ENCODE data around the gene CEP70. TPM values are rescaled to one million over a fixed set of nuclear protein-coding genes. Genes with fewer than 3 reads are reported as not detected.

CEP70 gene
- polyA plus RNA-seq, 1 donor (not counting 4 experiments of a cell fraction or from before 2014, with no cell fraction given) = 11.4 TPM

- dilution Hi-C loops (cut with MboI; ENCODE audit: extremely low pct_ligation_motif_present, low sequenced_read_pairs) = no loop called here
- Histone ChIP-seq H4K20me1 (ENCODE audit: control insufficient read depth, extremely low read depth, insufficient read depth, low read length) (no peaks in the 10 kb centered on the region), H3K4me1 (ENCODE audit: control insufficient read depth, extremely low read depth, insufficient read depth, low read length) (peaks cover 4% of the 10 kb centered on the region), H2AFZ (ENCODE audit: control insufficient read depth, low read length) (no peak overlapping the region), H3K9me3 (ENCODE audit: control insufficient read depth, low read depth, low read length) (no peaks in the 10 kb centered on the region), H3K9ac (ENCODE audit: control insufficient read depth, extremely low read depth, insufficient read depth, low read length) (no peak overlapping the region), H3K4me3 (ENCODE audit: control insufficient read depth in 2 of 3, extremely low read depth in 1 of 3, insufficient read depth in 2 of 3, low read depth in 1 of 3, low read length in 3 of 3) (no peak overlapping the region), H3K27ac (ENCODE audit: control insufficient read depth, insufficient read depth, low read length) (no peak overlapping the region), H3K36me3 (ENCODE audit: control insufficient read depth in 2 of 2, extremely low read depth in 1 of 2, insufficient read depth in 2 of 2, low read length in 2 of 2) (no peaks in the 10 kb centered on the region), H3K79me2 (ENCODE audit: control insufficient read depth, insufficient read depth, low read length) (no peaks in the 10 kb centered on the region), H3K4me2 (ENCODE audit: control insufficient read depth, extremely low read depth, insufficient read depth, low read depth, low read length) (no peak overlapping the region), H3K27me3 (ENCODE audit: control insufficient read depth, extremely low read depth, insufficient read depth, low read length) (no peaks in the 10 kb centered on the region), H3K9me1 (ENCODE audit: control insufficient read depth, extremely low read depth, insufficient read depth, low read length) (no peaks in the 10 kb centered on the region)
- FAIRE-seq = no peak
- no peak for DNase-seq (ENCODE audit: low read depth, low spot score)
- TF ChIP-seq EZH2 (IDR thresholded peaks at IDR 0.05; ENCODE audit: low read length) (no peak), CTCF (optimal IDR thresholded peaks at IDR 0.05 in 1 of 3, IDR thresholded peaks at IDR 0.05 in 1 of 3, conservative IDR thresholded peaks at IDR 0.05 in 1 of 3; ENCODE audit: extremely low read depth in 1 of 3, insufficient read depth in 2 of 3, low read length in 3 of 3) (no peak)
These were observed 148.4 kb downstream of the CEP70 start for GRCh38 chr3:138445654-138446053.

- dilution Hi-C loops (cut with MboI; ENCODE audit: extremely low pct_ligation_motif_present, low sequenced_read_pairs) = no loop called here
- no peak for TF ChIP-seq EZH2 (IDR thresholded peaks at IDR 0.05; ENCODE audit: low read length)
- no peaks in the 10 kb centered on the region for H4K20me1 ChIP-seq (ENCODE audit: control insufficient read depth, extremely low read depth, insufficient read depth, low read length)
- H3K4me1 ChIP-seq (ENCODE audit: control insufficient read depth, extremely low read depth, insufficient read depth, low read length) = peaks cover 2% of the 10 kb centered on the region
- FAIRE-seq (no peak), DNase-seq (ENCODE audit: low read depth, low spot score) (no peak)
- no peaks in the 10 kb centered on the region for H3K27me3 ChIP-seq (ENCODE audit: control insufficient read depth, extremely low read depth, insufficient read depth, low read length)
- H3K79me2 ChIP-seq (ENCODE audit: control insufficient read depth, insufficient read depth, low read length) = no peaks in the 10 kb centered on the region
- H3K36me3 ChIP-seq (ENCODE audit: control insufficient read depth in 2 of 2, extremely low read depth in 1 of 2, insufficient read depth in 2 of 2, low read length in 2 of 2) = no peaks in the 10 kb centered on the region
- H3K9me1 ChIP-seq (ENCODE audit: control insufficient read depth, extremely low read depth, insufficient read depth, low read length) = no peaks in the 10 kb centered on the region
- H3K9ac ChIP-seq (ENCODE audit: control insufficient read depth, extremely low read depth, insufficient read depth, low read length) = no peak overlapping the region
- no peak overlapping the region for H3K4me3 ChIP-seq (ENCODE audit: control insufficient read depth in 2 of 3, extremely low read depth in 1 of 3, insufficient read depth in 2 of 3, low read depth in 1 of 3, low read length in 3 of 3)
- H3K27ac ChIP-seq (ENCODE audit: control insufficient read depth, insufficient read depth, low read length) = no peak overlapping the region
- no peaks in the 10 kb centered on the region for H3K9me3 ChIP-seq (ENCODE audit: control insufficient read depth, low read depth, low read length)
- H3K4me2 ChIP-seq (ENCODE audit: control insufficient read depth, extremely low read depth, insufficient read depth, low read depth, low read length) = no peak overlapping the region
- H2AFZ ChIP-seq (ENCODE audit: control insufficient read depth, low read length) = no peak overlapping the region
These were observed 148.8 kb downstream of the CEP70 start for GRCh38 chr3:138445236-138445635.

Other genes with a start within 250 kb of the CEP70 start
- gene MRAS, start 245.7 kb downstream of the CEP70 start, polyA plus RNA-seq = 7.7 to 15.6 TPM (median 9.8 TPM) in 3 replicates
- 0.49 to 0.63 TPM (median 0.62 TPM) in 3 replicates for gene ESYT3, start 159.6 kb downstream of the CEP70 start, polyA plus RNA-seq
- 3.1 to 6.7 TPM (median 3.2 TPM) in 3 replicates for gene FAIM, start 14.5 kb upstream of the CEP70 start, polyA plus RNA-seq
- gene PIK3CB, start 240.7 kb upstream of the CEP70 start, polyA plus RNA-seq = 11.5 to 19.9 TPM (median 18.5 TPM) in 3 replicates